ENCODE measurements around the gene CTBP1.

GRCh38 chr4:1167244-1167949 is 81.5 kb downstream of the CTBP1 start:
- TF ChIP-seq CTCF (IDR thresholded peaks at IDR 0.05; ENCODE audit: low read depth, low read length) (peak; percentile 78), EZH2phosphoT487 (IDR thresholded peaks at IDR 0.05; ENCODE audit: low read depth) (no peak)
